IPS-NIHi7 (cell line): Measurements from ENCODE around the gene EPB41L3.
"Not testable (repeated sequence)": the region's sequence is repeated elsewhere in the genome, so short reads cannot be mapped to it uniquely, and the experiment has no call there.

Experiments
- DNase-seq: peaks from one replicate; pipeline ENCODE4 v3.0.0; 2012; ENCODE audit warnings: mixed read lengths; ENCODE audit errors: extremely low spot score

EPB41L3 gene

GRCh38 chr18:5530629-5531178 is 13.1 kb downstream of the EPB41L3 start:
- no peak for DNase-seq

DNA sequence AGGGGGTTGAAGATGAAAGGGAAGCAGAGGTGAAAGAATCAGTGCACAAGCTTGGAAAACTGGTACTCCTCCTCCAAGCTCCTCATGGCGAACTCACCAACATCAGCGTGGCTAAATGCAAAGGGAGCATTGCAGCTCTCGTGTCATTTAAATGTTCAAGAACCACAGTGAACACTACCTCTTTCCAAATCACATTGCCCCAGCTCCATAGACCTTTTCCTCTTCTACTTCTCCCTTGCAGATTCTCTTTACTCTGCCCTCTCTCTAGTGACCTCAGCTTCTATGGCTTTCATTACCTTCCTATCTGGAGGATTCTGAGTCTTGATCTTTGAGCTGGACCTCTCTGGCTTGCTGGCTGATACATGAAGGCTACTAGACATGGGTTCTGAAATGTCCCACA is 14.3 kb downstream of the EPB41L3 start:
- no peak for DNase-seq

- no peak for DNase-seq
Observed at GRCh38 chr18:5527603-5528002, 16.2 kb downstream of the EPB41L3 start.

DNA sequence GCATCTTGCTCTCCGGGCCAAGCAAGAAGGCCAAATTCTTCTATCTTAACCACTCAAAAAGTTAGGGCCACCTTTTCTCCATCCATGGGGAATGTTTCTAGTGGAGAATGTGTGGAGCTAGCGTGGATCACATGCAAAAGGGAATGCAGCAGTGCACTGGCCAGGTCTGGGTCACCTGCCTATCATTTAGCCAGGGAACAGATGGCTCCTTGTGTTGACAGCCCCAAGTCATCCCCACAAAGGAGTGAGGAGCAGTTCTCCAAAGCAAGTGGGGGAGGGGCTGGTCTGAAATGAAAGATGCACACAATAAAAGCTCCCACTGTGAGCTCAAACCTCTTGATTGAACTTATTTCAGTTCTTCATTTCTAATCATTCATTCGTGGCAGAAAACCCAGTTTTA is 19.1 kb downstream of the EPB41L3 start:
- no peak for DNase-seq

GRCh38 chr18:5521000-5521399 is 22.8 kb downstream of the EPB41L3 start:
- no peak for DNase-seq

- no peak for DNase-seq
Observed at GRCh38 chr18:5520464-5520863, 23.3 kb downstream of the EPB41L3 start.

GRCh38 chr18:5519448-5520298 is 24.1 kb downstream of the EPB41L3 start:
- DNase-seq: peak; percentile 19

- no peak for DNase-seq
Observed at GRCh38 chr18:5518899-5519371, 24.9 kb downstream of the EPB41L3 start.

DNA sequence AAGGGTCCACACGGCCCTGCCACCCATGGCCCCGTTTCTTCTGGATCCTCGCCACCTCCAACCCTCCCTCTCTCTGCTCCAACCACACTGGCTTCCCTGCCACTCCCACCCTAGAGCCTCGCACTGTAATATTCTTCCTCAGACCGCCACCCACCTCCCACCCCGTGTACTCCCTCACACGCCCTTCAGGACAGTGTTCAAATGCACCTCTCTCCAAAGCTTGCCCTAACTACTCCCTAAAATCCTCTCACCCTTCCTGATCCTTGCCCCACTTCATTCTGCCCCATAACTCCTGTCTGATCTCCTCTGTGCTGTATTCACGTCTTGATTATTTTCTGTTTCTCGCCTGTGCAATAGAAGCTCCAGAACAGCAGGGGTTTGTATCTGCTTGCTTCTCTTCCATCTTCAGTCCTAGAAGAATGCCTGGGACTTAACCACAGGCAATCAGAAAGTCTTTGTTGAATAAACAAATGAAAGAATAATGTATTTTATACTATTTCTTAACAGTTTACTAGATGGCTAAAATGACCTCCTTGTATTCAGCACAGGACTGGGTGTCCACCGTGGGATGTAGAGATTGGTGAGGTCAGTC is 25.5 kb downstream of the EPB41L3 start:
- DNase-seq: no peak

DNA sequence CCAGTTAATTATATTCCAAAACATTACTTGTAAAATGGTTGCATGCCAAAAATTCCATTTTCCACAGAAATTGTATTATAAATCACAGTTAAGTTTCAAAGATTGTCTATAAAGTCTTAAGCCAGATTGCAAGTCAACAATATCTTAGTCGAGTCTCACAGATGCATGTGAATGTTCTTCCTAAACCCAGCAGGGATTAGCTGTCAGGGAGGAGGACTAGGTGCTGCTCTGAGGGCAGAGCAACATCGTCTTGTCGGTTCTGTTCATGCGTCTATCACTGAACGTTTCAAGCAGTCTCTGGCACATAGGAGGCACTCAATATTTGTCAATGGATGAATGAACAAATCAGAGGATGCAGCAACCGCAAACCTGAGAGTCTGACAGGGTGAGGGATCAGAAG is 27.0 kb downstream of the EPB41L3 start:
- no peak for DNase-seq

GRCh38 chr18:5515011-5515784 is 28.6 kb downstream of the EPB41L3 start:
- DNase-seq: no peak

GRCh38 chr18:5513947-5514346 is 29.9 kb downstream of the EPB41L3 start:
- DNase-seq: no peak

DNA sequence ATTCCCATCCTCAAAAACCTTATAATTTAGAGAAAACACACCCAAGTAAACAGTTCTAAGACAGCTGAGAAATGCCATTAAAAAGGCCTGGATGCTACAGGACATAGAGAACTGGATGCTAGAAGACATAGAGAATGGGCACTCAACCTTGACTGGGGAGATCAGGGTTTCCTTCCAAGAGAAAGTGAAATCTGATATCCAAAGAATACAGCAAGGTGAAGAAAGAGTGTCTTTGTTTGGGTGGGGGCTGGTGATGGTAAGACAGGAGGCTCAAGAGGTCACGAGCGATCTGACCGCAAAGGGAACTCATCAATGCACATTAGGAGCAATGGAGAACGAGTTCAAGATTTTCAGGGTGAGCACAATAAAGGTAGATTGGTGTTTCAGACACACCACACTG is 31.6 kb downstream of the EPB41L3 start:
- DNase-seq: no peak

- DNase-seq: not testable (repeated sequence)
Observed at GRCh38 chr18:5511541-5511940, 32.3 kb downstream of the EPB41L3 start.

- DNase-seq: no peak
Observed at GRCh38 chr18:5510135-5510846, 33.5 kb downstream of the EPB41L3 start.

DNA sequence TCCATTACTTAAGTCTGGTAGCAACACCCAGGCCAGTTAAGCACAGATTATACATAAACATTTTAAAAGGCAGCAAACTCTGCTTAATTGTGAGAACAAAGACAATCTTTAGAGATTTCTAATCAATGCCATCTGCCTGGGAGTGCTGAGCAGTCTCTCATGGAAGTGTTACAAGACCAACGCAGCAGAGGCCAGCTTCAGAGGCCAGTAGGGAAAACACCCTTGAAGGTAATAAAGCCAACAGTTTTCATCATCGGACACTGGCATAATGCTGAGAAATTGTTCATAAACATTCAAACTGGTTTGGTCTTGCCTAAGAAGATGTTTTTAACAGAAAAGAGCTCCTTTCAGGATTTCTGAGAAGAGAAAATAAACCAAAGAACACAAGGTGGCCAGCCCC is 35.0 kb downstream of the EPB41L3 start:
- no peak for DNase-seq

GRCh38 chr18:5507756-5508155 is 36.0 kb downstream of the EPB41L3 start:
- no peak for DNase-seq

GRCh38 chr18:5506174-5506573 is 37.6 kb downstream of the EPB41L3 start:
- no peak for DNase-seq

GRCh38 chr18:5503740-5504139 is 40.1 kb downstream of the EPB41L3 start:
- no peak for DNase-seq

DNA sequence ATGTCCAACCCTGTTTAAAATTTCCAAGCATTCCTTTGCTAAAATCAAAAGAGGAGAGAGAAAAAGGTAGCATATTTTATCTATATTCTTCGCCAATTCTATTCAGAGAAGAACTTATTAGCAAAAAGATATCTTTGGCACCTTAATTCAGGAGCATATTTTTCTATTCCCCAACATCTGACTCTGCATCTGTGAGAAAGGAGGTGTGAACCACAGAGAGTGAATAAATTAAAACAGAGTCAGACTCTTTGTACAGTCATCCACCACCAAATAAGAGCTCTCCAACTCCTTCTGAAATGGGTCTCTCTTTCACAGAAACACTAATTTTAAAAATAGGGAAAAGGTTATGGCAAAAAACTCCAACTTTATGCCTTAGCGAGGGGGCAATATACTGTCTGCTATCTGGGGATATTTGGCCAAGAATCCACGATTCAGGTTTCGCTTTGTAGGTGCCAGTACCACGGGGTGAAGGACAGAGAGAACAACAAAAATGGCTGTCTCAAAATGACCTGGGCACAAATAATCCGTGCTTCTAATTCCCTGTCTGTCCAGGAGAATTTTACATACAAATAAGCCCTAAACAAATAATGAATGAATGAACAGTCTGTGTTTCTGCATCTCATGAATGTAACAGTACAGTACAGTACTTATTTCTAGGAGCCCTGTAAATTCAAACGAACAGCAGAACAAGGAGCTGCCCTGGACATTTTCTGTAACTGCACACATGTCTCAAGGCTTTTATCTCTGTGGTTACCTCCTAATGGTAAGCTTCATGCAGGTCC is 43.4 kb downstream of the EPB41L3 start:
- DNase-seq: no peak

DNA sequence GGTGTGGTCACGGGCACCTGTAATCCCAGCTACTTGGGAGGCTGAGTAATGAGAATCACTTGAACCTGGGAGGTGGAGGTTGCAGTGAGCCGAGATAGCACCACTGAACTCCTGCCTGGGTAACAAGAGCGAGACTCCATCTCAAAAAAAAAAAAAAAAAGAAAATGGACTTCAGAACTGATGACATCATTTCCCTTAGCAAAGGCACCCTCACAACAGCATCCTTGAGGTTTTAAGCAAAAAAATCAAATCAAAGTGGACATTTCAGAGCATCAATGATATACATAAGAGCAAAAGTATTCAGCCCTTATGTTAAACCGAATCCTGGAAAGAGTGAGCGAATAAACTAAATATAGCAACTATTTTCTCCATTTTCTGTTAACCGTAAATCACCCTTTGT is 45.3 kb downstream of the EPB41L3 start:
- DNase-seq: no peak
